Neuronal stem cell (in vitro differentiated cells): Measurements from ENCODE around the gene CLIC3.
A peak's percentile ranks its signal among the peaks of the same experiment; 100 is the strongest.

Experiments
- DNase-seq: peaks from one replicate; pipeline ENCODE4 v3.0.0-alpha.2; 2013; ENCODE audit warnings: low spot score
- H2AFZ ChIP-seq: one replicate; pipeline ENCODE4 v1.6.1; 2013; ENCODE audit warnings: mild to moderate bottlenecking, low read length, inconsistent platforms
- H2AK5ac ChIP-seq: 2 replicates; pipeline ENCODE4 v1.6.1; 2013; ENCODE audit warnings: low read depth, mild to moderate bottlenecking, inconsistent platforms, low read length, moderate library complexity, mixed read lengths
- H2BK120ac ChIP-seq: 2 replicates; pipeline ENCODE4 v1.6.1; 2013; ENCODE audit warnings: low read depth, mild to moderate bottlenecking, inconsistent platforms, low read length, moderate library complexity, mixed read lengths
- H2BK12ac ChIP-seq: one replicate; pipeline ENCODE4 v1.6.1; 2013; ENCODE audit warnings: low read length, inconsistent platforms
- H2BK15ac ChIP-seq: 2 replicates; pipeline ENCODE4 v1.6.1; 2013; ENCODE audit warnings: mild to moderate bottlenecking, low read length, inconsistent platforms, mixed read lengths
- H2BK5ac ChIP-seq: one replicate; pipeline ENCODE4 v1.6.1; 2013; ENCODE audit warnings: inconsistent platforms, mild to moderate bottlenecking, low read length, moderate library complexity
- H3K14ac ChIP-seq: one replicate; pipeline ENCODE4 v1.6.1; 2013; ENCODE audit warnings: low read length, inconsistent platforms
- H3K18ac ChIP-seq: 2 replicates; pipeline ENCODE4 v1.6.1; 2013; ENCODE audit warnings: low read length, inconsistent platforms
- H3K23ac ChIP-seq: 2 replicates; pipeline ENCODE4 v1.6.1; 2013; ENCODE audit warnings: low read depth, mild to moderate bottlenecking, mixed read lengths, low read length, inconsistent platforms; ENCODE audit not compliant: poor library complexity
- H3K27ac ChIP-seq: replicated peaks from 3 replicates; pipeline ENCODE4 v1.5.1; 2013; ENCODE audit warnings: low read length, inconsistent platforms
- H3K27me3 ChIP-seq, 3 experiments: 2 replicates each; pipeline ENCODE4 v1.6.1; 2013; ENCODE audit warnings: low read length in 3 of 3, mild to moderate bottlenecking in 2 of 3, inconsistent platforms in 1 of 3, low read depth in 1 of 3, mixed read lengths in 1 of 3, moderate library complexity in 1 of 3; ENCODE audit not compliant: control insufficient read depth in 3 of 3, insufficient read depth in 3 of 3
- H3K36me3 ChIP-seq, 2 donors: replicated peaks in 1 of 2; 2 replicates each; pipeline ENCODE4 v1.6.1; 2013; ENCODE audit warnings: low read length in 2 of 2; ENCODE audit not compliant: control insufficient read depth in 2 of 2, insufficient read depth in 2 of 2
- H3K4ac ChIP-seq: 2 replicates; pipeline ENCODE4 v1.6.1; 2013; ENCODE audit warnings: inconsistent platforms, mild to moderate bottlenecking, low read length, moderate library complexity
- H3K4me1 ChIP-seq, 2 donors: 1 replicate in 1 of 2; 2 replicates in 1 of 2; pipeline ENCODE4 v1.6.1; 2013; ENCODE audit warnings: low read length in 2 of 2, low read depth in 1 of 2; ENCODE audit not compliant: control insufficient read depth in 2 of 2, insufficient read depth in 1 of 2
- H3K4me2 ChIP-seq: one replicate; pipeline ENCODE4 v1.6.1; 2013; ENCODE audit warnings: mild to moderate bottlenecking, low read length, inconsistent platforms; ENCODE audit not compliant: insufficient read depth, poor library complexity, severe bottlenecking
- H3K4me3 ChIP-seq, 2 donors: 2 replicates each; pipeline ENCODE4 v1.5.1; 2013; ENCODE audit warnings: low read length in 2 of 2, mild to moderate bottlenecking in 2 of 2, inconsistent platforms in 1 of 2, moderate library complexity in 1 of 2
- H3K79me1 ChIP-seq: one replicate; pipeline ENCODE4 v1.6.1; 2013; ENCODE audit warnings: low read depth, mild to moderate bottlenecking, inconsistent platforms, low read length, moderate library complexity
- H3K9ac ChIP-seq: one replicate; pipeline ENCODE4 v1.6.1; 2013; ENCODE audit warnings: mild to moderate bottlenecking, low read depth, low read length, inconsistent platforms; ENCODE audit not compliant: poor library complexity
- H3K9me3 ChIP-seq, 2 donors: replicated peaks in 1 of 2; 2 replicates each; pipeline versions ENCODE3 to v1.6.1; 2013; ENCODE audit warnings: low read length in 2 of 2, mild to moderate bottlenecking in 2 of 2, inconsistent platforms in 1 of 2, low read depth in 1 of 2, mixed read lengths in 1 of 2, moderate library complexity in 1 of 2; ENCODE audit not compliant: control insufficient read depth in 2 of 2, insufficient read depth in 1 of 2
- H4K8ac ChIP-seq: one replicate; pipeline ENCODE4 v1.6.1; 2013; ENCODE audit warnings: low read depth, mild to moderate bottlenecking, inconsistent platforms, low read length, moderate library complexity
- H4K91ac ChIP-seq: one replicate; pipeline ENCODE4 v1.6.1; 2013; ENCODE audit warnings: low read length, low read depth, mild to moderate bottlenecking, inconsistent platforms; ENCODE audit not compliant: poor library complexity
- WGBS, 2 donors: extraction: QIAGEN DNeasy Blood & Tissue Kit; methylation state at CpG; one replicate each; pipeline ENCODE4 v1.1.7; 2013; ENCODE audit warnings: missing lambda C conversion rate in 2 of 2, mixed read lengths in 1 of 2; ENCODE audit not compliant: insufficient read length in 2 of 2, insufficient replicate concordance in 1 of 2; ENCODE audit errors: extremely low coverage in 2 of 2; 5-methylcytosine and 5-hydroxymethylcytosine counted together

Gene CLIC3

DNA sequence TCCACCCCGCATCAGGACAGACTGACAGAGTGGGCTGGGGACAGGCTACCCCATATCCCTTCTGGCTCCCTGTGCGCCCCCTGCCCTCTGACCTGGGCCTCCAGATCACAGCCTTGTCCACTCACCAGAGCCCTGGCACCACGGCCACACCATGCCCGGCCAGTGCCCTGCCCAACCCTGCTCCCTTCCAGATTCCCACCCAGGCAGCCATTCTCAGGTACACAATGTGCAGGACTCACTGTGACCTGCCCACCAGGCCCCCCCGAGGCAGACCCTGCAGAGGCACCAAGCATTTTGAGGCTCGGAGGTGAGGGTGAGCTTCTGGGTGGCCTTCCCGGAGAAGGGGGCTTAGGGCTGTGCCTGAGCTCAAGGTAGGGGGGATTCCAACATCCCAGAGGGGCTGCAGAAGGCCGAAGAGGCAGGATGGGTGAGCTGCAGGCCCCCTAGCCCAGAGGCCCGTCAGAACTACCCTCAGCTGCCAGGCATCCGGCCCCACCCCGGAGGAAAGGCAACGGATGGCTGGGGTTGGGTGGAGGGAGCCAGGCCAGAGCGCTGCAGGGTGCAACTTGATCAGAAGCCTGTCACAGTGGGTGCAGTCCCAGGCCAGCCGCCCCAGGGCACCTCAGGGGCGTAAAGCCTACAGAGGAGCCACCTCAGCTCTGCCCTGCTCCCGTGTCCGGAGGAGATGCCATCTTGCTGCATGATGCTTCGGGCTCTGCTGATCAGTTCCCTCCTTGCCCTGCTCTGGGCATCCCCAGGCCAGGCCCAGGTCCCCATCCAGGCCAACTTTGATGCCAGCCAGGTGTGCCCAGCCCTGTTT is 13.9 kb downstream of the CLIC3 start, which contains the start of gene LCNL1:
TSS of gene LCNL1 (plus strand) at position 762 of the 820 bp plus-strand sequence. CDS start 594 bp downstream, outside the sequence.
- H3K14ac ChIP-seq = no peak within 1 kb of the TSS
- no peak within 1 kb of the TSS for H3K18ac ChIP-seq
- H3K79me1 ChIP-seq = no peaks in the 10 kb centered on the region
- H3K9ac ChIP-seq = peak within 1 kb of the TSS; percentile 60
- H2AK5ac ChIP-seq = peak within 1 kb of the TSS; percentile 90
- peaks cover 4 to 57% (median 39%) of the 10 kb centered on the region in 3 experiments for H3K27me3 ChIP-seq
- no peak within 1 kb of the TSS for H3K4me3 ChIP-seq
- peak within 1 kb of the TSS; percentile 46 for H2BK12ac ChIP-seq
- H3K36me3 ChIP-seq = no peaks in the 10 kb centered on the region
- no peak within 1 kb of the TSS for H3K4me2 ChIP-seq
- WGBS, 2 donors = no CpG with 5 or more reads among the region's 18 CpGs
- H2BK120ac ChIP-seq = no peak within 1 kb of the TSS
- H2BK15ac ChIP-seq = peak within 1 kb of the TSS; percentile 21
- peak within 1 kb of the TSS; percentile 65 for H3K23ac ChIP-seq
- no peak within 1 kb of the TSS for H2AFZ ChIP-seq
- no peak within 1 kb of the TSS for H2BK5ac ChIP-seq
- no peak within 1 kb of the TSS for H3K4ac ChIP-seq
- peaks cover 0 to 6% of the 10 kb centered on the region in 2 donors for H3K4me1 ChIP-seq
- H4K91ac ChIP-seq = no peak within 1 kb of the TSS
- no peak within 1 kb of the TSS for H3K27ac ChIP-seq
- DNase-seq = no peak
- no peaks in the 10 kb centered on the region for H3K9me3 ChIP-seq
- H4K8ac ChIP-seq = no peak within 1 kb of the TSS

DNA sequence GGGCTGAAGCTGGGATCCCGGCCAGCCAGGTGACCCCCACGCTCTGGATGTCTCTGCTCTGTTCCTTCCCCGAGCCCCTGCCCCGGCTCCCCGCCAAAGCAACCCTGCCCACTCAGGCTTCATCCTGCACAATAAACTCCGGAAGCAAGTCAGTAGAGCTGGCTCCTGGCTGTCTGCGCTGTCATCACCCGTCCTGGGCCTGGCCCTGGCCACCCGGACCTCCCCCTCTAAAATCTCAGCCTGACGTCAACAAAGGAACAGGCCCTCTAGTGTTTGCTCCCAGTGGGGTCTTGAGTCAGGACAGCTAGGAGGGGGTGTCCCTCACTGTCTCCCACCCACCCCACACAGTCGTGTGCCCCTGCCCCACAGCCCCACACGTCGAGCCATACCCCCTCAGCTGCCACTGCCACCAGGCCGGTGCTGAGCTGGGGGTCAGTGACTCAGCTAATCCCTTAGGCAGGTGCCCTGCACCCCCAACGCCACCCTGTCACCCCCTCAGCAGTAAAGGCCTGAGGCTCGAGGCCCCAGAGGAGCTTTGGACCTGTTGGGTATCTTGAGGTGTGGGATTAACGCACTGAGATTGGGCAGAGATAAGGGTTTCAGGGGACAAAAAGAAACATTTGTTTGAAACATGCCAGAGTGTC is 14.7 kb downstream of the CLIC3 start:
- H3K14ac ChIP-seq = peak overlapping the region; percentile 56
- no CpG with 5 or more reads among the region's 17 CpGs for WGBS, 2 donors
- no peak overlapping the region for H3K9ac ChIP-seq

DNA sequence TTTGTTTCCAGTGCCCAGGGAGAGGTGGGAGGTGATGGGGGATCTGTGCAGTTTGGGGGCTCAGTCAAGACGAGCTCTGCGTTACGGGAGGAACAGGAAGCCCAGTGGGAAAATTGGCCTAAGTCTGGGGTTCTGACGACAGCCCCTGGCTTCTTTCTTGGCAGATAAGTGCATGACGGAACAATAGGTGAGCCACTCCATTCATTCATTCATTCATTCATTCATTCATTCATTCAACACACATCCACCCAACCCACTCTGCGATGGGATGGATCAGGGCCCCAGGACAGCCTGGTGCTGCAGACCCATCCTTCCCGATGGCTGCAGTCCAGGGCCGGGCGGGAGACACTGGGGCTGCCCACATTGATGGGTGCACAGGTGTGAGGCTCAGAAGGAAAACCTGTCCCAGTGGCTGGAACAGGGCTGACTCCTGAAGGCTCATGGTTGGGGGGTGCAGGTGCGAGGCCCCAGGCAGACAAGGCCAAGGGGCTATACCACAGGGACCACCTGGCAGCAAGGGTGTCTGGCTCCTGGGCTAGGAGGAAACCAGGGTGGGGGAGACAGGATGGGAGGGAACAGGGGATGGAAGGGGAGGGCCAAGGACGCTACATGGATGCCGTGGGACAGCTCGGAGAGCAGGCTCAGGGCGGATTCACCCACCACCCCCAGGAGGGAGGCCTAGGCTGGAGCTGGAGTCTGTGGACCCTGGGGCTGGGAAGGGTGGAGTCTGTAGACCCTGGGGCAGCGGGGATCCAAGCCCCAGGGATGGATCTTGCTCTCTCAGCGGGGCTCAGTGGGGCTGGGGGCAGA is 15.5 kb downstream of the CLIC3 start:
- peak overlapping the region; percentile 66 for H2BK5ac ChIP-seq
- peaks cover 4 to 71% (median 39%) of the 10 kb centered on the region in 3 experiments for H3K27me3 ChIP-seq
- peak overlapping the region; percentile 71 for H3K18ac ChIP-seq
- no peak overlapping the region for H3K9ac ChIP-seq
- DNase-seq = no peak
- H3K36me3 ChIP-seq = no peaks in the 10 kb centered on the region
- no peaks in the 10 kb centered on the region for H3K79me1 ChIP-seq
- no CpG with 5 or more reads among the region's 16 CpGs for WGBS, 2 donors
- no peak overlapping the region for H2AFZ ChIP-seq
- peak overlapping the region; percentile 17 for H2BK120ac ChIP-seq
- H3K4me3 ChIP-seq = no peak overlapping the region
- no peak overlapping the region for H3K4ac ChIP-seq
- H3K9me3 ChIP-seq = no peaks in the 10 kb centered on the region
- H3K4me2 ChIP-seq = no peak overlapping the region
- peak overlapping the region; percentile 84 for H2AK5ac ChIP-seq
- H3K27ac ChIP-seq = no peak overlapping the region
- peak overlapping the region; percentile 85 for H3K23ac ChIP-seq
- no peak overlapping the region for H2BK12ac ChIP-seq
- H2BK15ac ChIP-seq = peak overlapping the region; percentile 81
- H4K8ac ChIP-seq = no peak overlapping the region
- H3K14ac ChIP-seq = peak overlapping the region; percentile 56
- peak overlapping the region; percentile 53 for H4K91ac ChIP-seq
- peaks cover 0 to 10% of the 10 kb centered on the region in 2 donors for H3K4me1 ChIP-seq

More for the DNA sequence above, 14.7 kb downstream of the CLIC3 start:
- H2AFZ ChIP-seq = no peak overlapping the region
- H2BK15ac ChIP-seq = no peak overlapping the region
- no peak overlapping the region for H3K23ac ChIP-seq
- peaks cover 4 to 64% (median 44%) of the 10 kb centered on the region in 3 experiments for H3K27me3 ChIP-seq
- peak overlapping the region; percentile 76 for H2AK5ac ChIP-seq
- H2BK12ac ChIP-seq = no peak overlapping the region
- no peak overlapping the region for H3K4me3 ChIP-seq
- H4K8ac ChIP-seq = no peak overlapping the region
- H3K27ac ChIP-seq = no peak overlapping the region
- no peaks in the 10 kb centered on the region for H3K36me3 ChIP-seq
- no peaks in the 10 kb centered on the region for H3K79me1 ChIP-seq
- H3K4me2 ChIP-seq = no peak overlapping the region
- peak overlapping the region; percentile 66 for H2BK5ac ChIP-seq
- no peak overlapping the region for H3K18ac ChIP-seq
- H3K9me3 ChIP-seq = no peaks in the 10 kb centered on the region
- no peak overlapping the region for H4K91ac ChIP-seq
- no peak for DNase-seq
- no peak overlapping the region for H3K4ac ChIP-seq
- H2BK120ac ChIP-seq = no peak overlapping the region
- H3K4me1 ChIP-seq = peaks cover 0 to 10% of the 10 kb centered on the region in 2 donors
